ENCODE measurements around the gene OPN3.

DNA sequence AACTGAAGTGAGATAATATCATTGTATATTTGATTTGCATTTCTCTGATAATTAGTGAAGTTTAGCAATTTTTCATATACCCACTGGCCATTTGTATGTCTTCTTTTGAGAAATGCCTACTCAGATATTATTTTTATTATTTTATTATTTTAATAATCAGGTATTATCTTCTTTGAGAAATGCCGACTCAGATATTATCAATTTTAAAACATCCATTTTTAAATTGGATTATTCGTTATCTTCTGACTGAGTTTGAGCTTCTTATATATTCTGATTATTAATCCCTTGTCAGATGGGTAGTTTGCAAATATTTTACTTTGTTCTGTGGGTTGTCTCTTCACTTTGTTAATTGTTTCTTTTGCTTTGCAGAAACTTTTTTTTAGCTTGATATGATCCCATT lies 70.3 kb downstream of the OPN3 start:
- TF ChIP-seq CTCF (IDR thresholded peaks at IDR 0.05): no peak
- TF ChIP-seq POLR2AphosphoS5 (IDR thresholded peaks at IDR 0.05): no peak
- TF ChIP-seq POLR2A (IDR thresholded peaks at IDR 0.05): no peak
- TF ChIP-seq EP300 (IDR thresholded peaks at IDR 0.05): no peak

Measured in upper lobe of left lung (tissue), 4 donors.